IMR-90 (cell line): ENCODE results near the gene ARAP1. TPM values are rescaled to one million over a fixed set of nuclear protein-coding genes. Genes with fewer than 3 reads are reported as not detected.

Experiments
- ATAC-seq: fragments of 200-7000 bp; cut with Tn5 transposase; 2 replicates; pipeline ENCODE4 v1.9.1; 2020; ENCODE audit warnings: low read depth, mild to moderate bottlenecking, moderate library complexity
- BruUV-seq: library from RNA; stranded (reverse); fragments of 400-500 nt; replicated peaks from 2 replicates; lab custom pipeline; 2021; lab: Mats Ljungman, UMichigan
- CTCF ChIA-PET: fragments of 300-600 bp; formaldehyde crosslinking; extraction: SDS; loops from one replicate; lab custom pipeline; 2021; ENCODE audit warnings: antibody characterized with exemption; lab: Yijun Ruan, JAX
- POLR2A ChIA-PET: fragments of 300-600 bp; sonication (Branson Sonifier 250); formaldehyde crosslinking; loops from one replicate; lab custom pipeline; 2022; ENCODE audit warnings: antibody characterized with exemption; ENCODE audit not compliant: unreplicated experiment; lab: Charles Lee
- DNase-seq: peaks from one replicate; pipeline ENCODE4 v3.0.0; 2013
- H2AFZ ChIP-seq: replicated peaks from 2 replicates; pipeline ENCODE3; 2013; ENCODE audit warnings: low read length, mild to moderate bottlenecking; ENCODE audit not compliant: poor library complexity
- H2AK5ac ChIP-seq: 2 replicates; pipeline ENCODE4 v1.6.1; 2013; ENCODE audit warnings: low read depth, low read length, inconsistent platforms
- H2AK9ac ChIP-seq: replicated peaks from 2 replicates; pipeline ENCODE3; 2013; ENCODE audit warnings: mild to moderate bottlenecking, low read depth, low read length, moderate library complexity; ENCODE audit not compliant: poor library complexity
- H2BK120ac ChIP-seq: 2 replicates; pipeline ENCODE4 v1.6.1; 2013; ENCODE audit warnings: low read depth, low read length, inconsistent platforms
- H2BK15ac ChIP-seq: 3 replicates; pipeline ENCODE4 v1.6.1; 2013; ENCODE audit warnings: low read depth, low read length, inconsistent platforms
- H2BK20ac ChIP-seq: 2 replicates; pipeline ENCODE4 v1.6.1; 2013; ENCODE audit warnings: low read depth, mild to moderate bottlenecking, inconsistent platforms, low read length, moderate library complexity
- H2BK5ac ChIP-seq: 2 replicates; pipeline ENCODE4 v1.6.1; 2013; ENCODE audit warnings: mild to moderate bottlenecking, low read depth, low read length, inconsistent platforms; ENCODE audit not compliant: poor library complexity, severe bottlenecking
- H3K14ac ChIP-seq: replicated peaks from 2 replicates; pipeline ENCODE4 v1.6.1; 2013; ENCODE audit warnings: low read depth, low read length, inconsistent platforms
- H3K18ac ChIP-seq: 2 replicates; pipeline ENCODE4 v1.6.1; 2013; ENCODE audit warnings: low read depth, low read length, control low read depth
- H3K23ac ChIP-seq: 2 replicates; pipeline ENCODE4 v1.6.1; 2013; ENCODE audit warnings: low read depth, low read length, inconsistent platforms
- H3K27ac ChIP-seq: 2 replicates; pipeline ENCODE4 v1.5.1; 2013; ENCODE audit warnings: mild to moderate bottlenecking, control low read depth, low read length; ENCODE audit not compliant: insufficient read depth
- H3K27me3 ChIP-seq: 2 replicates; pipeline ENCODE4 v1.6.1; 2013; ENCODE audit warnings: low read length; ENCODE audit not compliant: control insufficient read depth, insufficient read depth
- H3K36me3 ChIP-seq: 2 replicates; pipeline ENCODE4 v1.6.1; 2013; ENCODE audit warnings: low read length, mixed read lengths; ENCODE audit not compliant: control insufficient read depth, insufficient read depth
- H3K4ac ChIP-seq: 2 replicates; pipeline ENCODE4 v1.6.1; 2013; ENCODE audit warnings: low read depth, low read length, inconsistent platforms
- H3K4me1 ChIP-seq: 2 replicates; pipeline ENCODE4 v1.6.1; 2013; ENCODE audit warnings: low read length, mixed read lengths; ENCODE audit not compliant: control insufficient read depth, insufficient read depth
- H3K4me2 ChIP-seq: 2 replicates; pipeline ENCODE4 v1.6.1; 2013; ENCODE audit warnings: low read depth, mild to moderate bottlenecking, control low read depth, low read length, moderate library complexity
- H3K4me3 ChIP-seq: 2 replicates; pipeline ENCODE4 v1.5.1; 2013; ENCODE audit warnings: low read depth, mild to moderate bottlenecking, control low read depth, low read length, moderate library complexity; ENCODE audit not compliant: insufficient read depth
- H3K56ac ChIP-seq: 2 replicates; pipeline ENCODE4 v1.6.1; 2013; ENCODE audit warnings: low read length, inconsistent platforms; ENCODE audit not compliant: insufficient read depth; ENCODE audit errors: extremely low read depth
- H3K79me1 ChIP-seq, 2 experiments: 2 replicates each; pipeline ENCODE4 v1.6.1; 2013; ENCODE audit warnings: low read length in 2 of 2, inconsistent platforms in 1 of 2, low read depth in 1 of 2
- H3K9ac ChIP-seq: 2 replicates; pipeline ENCODE4 v1.6.1; 2013; ENCODE audit warnings: low read depth, low read length, control low read depth
- H3K9me1 ChIP-seq: 2 replicates; pipeline ENCODE4 v1.6.1; 2013; ENCODE audit warnings: low read length, inconsistent platforms; ENCODE audit not compliant: insufficient read depth
- H3K9me3 ChIP-seq: 2 replicates; pipeline ENCODE4 v1.6.1; 2013; ENCODE audit warnings: low read length; ENCODE audit not compliant: control insufficient read depth, insufficient read depth
- H4K20me1 ChIP-seq: 2 replicates; pipeline ENCODE4 v1.6.1; 2013; ENCODE audit warnings: low read length, inconsistent platforms; ENCODE audit not compliant: insufficient read depth
- H4K5ac ChIP-seq: 2 replicates; pipeline ENCODE4 v1.6.1; 2013; ENCODE audit warnings: mild to moderate bottlenecking, low read depth, low read length, control low read depth
- H4K8ac ChIP-seq, 2 experiments: 2 replicates each; pipeline ENCODE4 v1.6.1; 2013; ENCODE audit warnings: low read depth in 2 of 2, low read length in 2 of 2, control low read depth in 1 of 2, inconsistent platforms in 1 of 2
- H4K91ac ChIP-seq: 2 replicates; pipeline ENCODE4 v1.6.1; 2013; ENCODE audit warnings: low read depth, low read length, inconsistent platforms; ENCODE audit not compliant: insufficient read depth
- CTCF ChIP-seq: conservative IDR thresholded peaks from 2 replicates; pipeline ENCODE4 v1.5.1; 2012; ENCODE audit warnings: mild to moderate bottlenecking, low read depth, low read length, improper control_type of control experiment
- FOS ChIP-seq: fragments of 150-350 bp; IDR thresholded peaks from 2 replicates; pipeline ENCODE4 v1.6.1; 2016; ENCODE audit warnings: low read depth, low read length
- MAZ ChIP-seq: IDR thresholded peaks from 2 replicates; pipeline ENCODE4 v1.6.1; 2012; ENCODE audit warnings: low read depth, mild to moderate bottlenecking, low read length, improper control_type of control experiment, moderate library complexity, borderline replicate concordance
- MXI1 ChIP-seq: IDR thresholded peaks from 2 replicates; pipeline ENCODE4 v1.6.1; 2012; ENCODE audit warnings: low read depth, mild to moderate bottlenecking, low read length, moderate library complexity, borderline replicate concordance
- NFE2L2 ChIP-seq: fragments of 150-350 bp; IDR thresholded peaks from 2 replicates; pipeline ENCODE4 v1.6.1; 2016; ENCODE audit warnings: low read depth, mild to moderate bottlenecking, low read length
- POLR2A ChIP-seq: IDR thresholded peaks from 2 replicates; pipeline ENCODE4 v1.6.1; 2012; ENCODE audit warnings: mild to moderate bottlenecking, low read depth, low read length
- RAD21 ChIP-seq: IDR thresholded peaks from 2 replicates; pipeline ENCODE4 v1.6.1; 2012; ENCODE audit warnings: low read length, improper control_type of control experiment
- SMC3 ChIP-seq: fragments of 150-350 bp; IDR thresholded peaks from 2 replicates; pipeline ENCODE4 v1.6.1; 2016; ENCODE audit warnings: low read depth, mild to moderate bottlenecking, antibody characterized with exemption, low read length, moderate library complexity
- WGBS, 2 experiments: methylation state at CpG; one replicate each; pipeline versions ENCODE4 v1.1.5 to v1.1.7; 2013; ENCODE audit warnings: missing lambda C conversion rate in 2 of 2; ENCODE audit not compliant: insufficient read length in 1 of 2; ENCODE audit errors: extremely low coverage in 2 of 2; 5-methylcytosine and 5-hydroxymethylcytosine counted together
- dilution Hi-C: fragments of 300-500 bp; cut with HindIII; formaldehyde crosslinking; loops from one replicate; pipeline ENCODE4 v1.14.3; 2018; ENCODE audit warnings: low sequenced_read_pairs; ENCODE audit not compliant: unreplicated experiment
- in situ Hi-C: fragments of 300-500 bp; cut with MboI; formaldehyde crosslinking; loops from 3 replicates; pipeline ENCODE4 v1.14.3; 2019; ENCODE audit warnings: low sequenced_read_pairs, inconsistent platforms, mixed read lengths
- intact Hi-C: fragments of 100-400 bp; cut with micrococcal nuclease; formaldehyde crosslinking; loops from 2 replicates; pipeline ENCODE4 v1.10.0; 2022
- polyA plus RNA-seq, 3 experiments: library from polyadenylated mRNA; depleted of rRNA; stranded (reverse); fragments of >200 nt; gene quantifications; 2 replicates each; pipeline ENCODE4 v1.2.3, GENCODE V29; 2012; ENCODE audit warnings: low replicate concordance in 1 of 3
- total RNA-seq: library from RNA; depleted of rRNA; stranded (reverse); fragments of >200 nt; gene quantifications from 2 replicates; pipeline ENCODE4 v1.2.3, GENCODE V29; 2012

The ARAP1 gene
- total and polyA plus RNA-seq, 2 of the 4 experiments (the other 2 are of a cell fraction): 37.6 to 63.1 TPM

GRCh38 chr11:72724851-72725723 is 27.1 kb downstream of the ARAP1 start:
- POLR2A ChIA-PET: interaction anchor here (0.6 to 1.0 kb wide), 3 partner anchors 69 to 777 kb away, joined by 3 to 6 read pairs (median 4); no protein-coding TSS in a partner anchor
- DNase-seq: peak; percentile 84
- 57% methylated on average over 2 of the region's 9 CpGs; no CpG with 5 or more reads in 1 of the 2 experiments for WGBS, 2 experiments

More at GRCh38 chr11:72724851-72725723, 27.1 kb downstream of the ARAP1 start:
- Histone ChIP-seq H3K79me1 (peaks cover 34 to 73% of the 10 kb centered on the region in 2 experiments), H3K9me3 (no peaks in the 10 kb centered on the region), H2BK20ac (no peak overlapping the region), H2BK120ac (no peak overlapping the region), H4K91ac (no peak overlapping the region), H2BK15ac (no peak overlapping the region), H3K9ac (no peak overlapping the region), H3K4ac (0 out of 2 replicates have a peak overlapping the region, but pooled peaks have one; percentile 40), H3K4me2 (no peak overlapping the region), H3K18ac (no peak overlapping the region), H3K4me3 (no peak overlapping the region), H3K27ac (no peak overlapping the region), H3K56ac (no peak overlapping the region), H3K9me1 (peaks cover 9% of the 10 kb centered on the region), H4K20me1 (peaks cover 15% of the 10 kb centered on the region), H4K5ac (no peak overlapping the region), H3K4me1 (peaks cover 21% of the 10 kb centered on the region), H3K27me3 (no peaks in the 10 kb centered on the region), H2AFZ (peak overlapping the region; percentile 18), H3K14ac (no peak overlapping the region), H2BK5ac (no peak overlapping the region), H2AK5ac (peak overlapping the region; percentile 67; the same call in 1 of the 2 replicates), H2AK9ac (peak overlapping the region; percentile 80), H3K23ac (no peak overlapping the region), H4K8ac (peak overlapping the region in 1 of 2 experiments; percentile 70; a peak in 1 of 4 replicates), H3K36me3 (peaks cover 2% of the 10 kb centered on the region; the same call in 1 of the 2 replicates)
- dilution Hi-C loops: no loop called here
- CTCF ChIA-PET: interaction anchor here (0.5 to 1.4 kb wide), 15 partner anchors 13 to 457 kb away, joined by 3 to 15 read pairs (median 4); partner anchors contain the start of gene STARD10
- BruUV-seq: no TSS peak
- intact Hi-C loops: loop anchor here (1.0 to 5.0 kb wide), 5 partner anchors 68 to 562 kb away; partner anchors contain the start of gene ATG16L2
- ATAC-seq: peak; percentile 25; the same call in 1 of the 2 replicates
- TF ChIP-seq MAZ (peak; percentile 50; the same call in 1 of the 2 replicates), MXI1 (no peak), POLR2A (0 out of 2 replicates have a peak, but pooled peaks have one; percentile 37), RAD21 (peak; percentile 99), FOS (no peak), SMC3 (peak; percentile 93), NFE2L2 (no peak), CTCF (peak; percentile 95)
- in situ Hi-C loops: loop anchor here (5.0 to 10.0 kb wide), 4 partner anchors 67 to 560 kb away; partner anchors contain the start of genes FCHSD2 and STARD10
